NB4 (cell line): ENCODE data around the gene C4orf50.

Experiments
- CTCF ChIP-seq: IDR thresholded peaks from one replicate; pipeline ENCODE4 v1.5.1; 2012; ENCODE audit warnings: low read depth, low read length
- POLR2A ChIP-seq: IDR thresholded peaks from 2 replicates; pipeline ENCODE4 v1.6.1; 2011; ENCODE audit warnings: mild to moderate bottlenecking; ENCODE audit not compliant: insufficient read length; ENCODE audit errors: extremely low read depth

- TF ChIP-seq CTCF (no peak), POLR2A (no peak)
These were observed 87.8 kb downstream of the C4orf50 start for GRCh38 chr4:5930456-5930855.
